IMR-90 (cell line): ENCODE results near the gene TCAP. TPM values are rescaled to one million over a fixed set of nuclear protein-coding genes. Genes with fewer than 3 reads are reported as not detected.

Experiments used
- polyA plus RNA-seq, 3 experiments: library from polyadenylated mRNA; depleted of rRNA; stranded (reverse); fragments of >200 nt; gene quantifications; 2 replicates each; pipeline ENCODE4 v1.2.3, GENCODE V29; 2012; ENCODE audit warnings: low replicate concordance in 1 of 3
- total RNA-seq: library from RNA; depleted of rRNA; stranded (reverse); fragments of >200 nt; gene quantifications from 2 replicates; pipeline ENCODE4 v1.2.3, GENCODE V29; 2012; rRNA removed

Gene TCAP
- total and polyA plus RNA-seq, 2 of the 4 experiments (the other 2 are of a cell fraction): under 0.01 to 0.21 TPM

Other genes with a start within 250 kb of the TCAP start
- gene MED1, start 214.1 kb upstream of the TCAP start, total RNA-seq: 21.9 and 24.2 TPM in 2 replicates
- gene MED1, start 214.1 kb upstream of the TCAP start, polyA plus RNA-seq (2012; rRNA removed): 16.4 and 16.9 TPM in 2 replicates
- gene CDK12, start 203.9 kb upstream of the TCAP start, total RNA-seq: 27.1 and 31.1 TPM in 2 replicates
- 14.8 and 16.1 TPM in 2 replicates for gene CDK12, start 203.9 kb upstream of the TCAP start, polyA plus RNA-seq (2012; rRNA removed)
- not detected in 2 replicates for gene NEUROD2, start 57.4 kb upstream of the TCAP start, total RNA-seq
- gene NEUROD2, start 57.4 kb upstream of the TCAP start, polyA plus RNA-seq (2012; rRNA removed): not detected in 2 replicates
- not detected in 2 replicates for gene PPP1R1B, start 38.4 kb upstream of the TCAP start, total RNA-seq
- gene PPP1R1B, start 38.4 kb upstream of the TCAP start, polyA plus RNA-seq (2012; rRNA removed): not detected in 2 replicates
- gene STARD3, start 28.2 kb upstream of the TCAP start, total RNA-seq: 8.1 and 8.6 TPM in 2 replicates
- gene STARD3, start 28.2 kb upstream of the TCAP start, polyA plus RNA-seq (2012; rRNA removed): 50.4 and 69.2 TPM in 2 replicates
- not detected in 2 replicates for gene PNMT, start 3.1 kb downstream of the TCAP start, total RNA-seq
- gene PNMT, start 3.1 kb downstream of the TCAP start, polyA plus RNA-seq (2012; rRNA removed): not detected in 2 replicates
- 3.6 and 4.3 TPM in 2 replicates for gene PGAP3, start 22.7 kb downstream of the TCAP start, total RNA-seq
- gene PGAP3, start 22.7 kb downstream of the TCAP start, polyA plus RNA-seq (2012; rRNA removed): 9.8 and 10.4 TPM in 2 replicates
- gene ERBB2, start 34.7 kb downstream of the TCAP start, total RNA-seq: 26.1 and 28.7 TPM in 2 replicates
- 33.3 and 34.6 TPM in 2 replicates for gene ERBB2, start 34.7 kb downstream of the TCAP start, polyA plus RNA-seq (2012; rRNA removed)
- gene MIEN1, start 65.2 kb downstream of the TCAP start, total RNA-seq: 20.3 and 22.2 TPM in 2 replicates
- 75.6 and 82.4 TPM in 2 replicates for gene MIEN1, start 65.2 kb downstream of the TCAP start, polyA plus RNA-seq (2012; rRNA removed)
- gene GRB7, start 72.6 kb downstream of the TCAP start, total RNA-seq: under 0.01 and 0.18 TPM in 2 replicates
- gene GRB7, start 72.6 kb downstream of the TCAP start, polyA plus RNA-seq (2012; rRNA removed): 0.14 and 0.36 TPM in 2 replicates
- gene IKZF3, start 199.0 kb downstream of the TCAP start, total RNA-seq: not detected in 2 replicates
- not detected in 2 replicates for gene IKZF3, start 199.0 kb downstream of the TCAP start, polyA plus RNA-seq (2012; rRNA removed)
- not detected in 2 replicates for gene ZPBP2, start 202.9 kb downstream of the TCAP start, total RNA-seq
- not detected in 2 replicates for gene ZPBP2, start 202.9 kb downstream of the TCAP start, polyA plus RNA-seq (2012; rRNA removed)